Tibial nerve (tissue), 4 donors: ENCODE results near the gene CORO2B.

ENCODE experiments used
- CTCF ChIP-seq, 5 experiments: fragments of 200-600 bp in 3 of 5; fragments of 450-650 bp in 2 of 5; sonication (generic) in 3 of 5; IDR thresholded peaks; one replicate each; pipeline ENCODE4 v1.5.1; 2016 to 2019; ENCODE audit warnings: antibody characterized with exemption in 5 of 5, mild to moderate bottlenecking in 3 of 5, moderate library complexity in 2 of 5
- EP300 ChIP-seq, 2 donors: sonication (generic); formaldehyde crosslinking; IDR thresholded peaks; one replicate each; pipeline ENCODE4 v1.6.1; 2017; ENCODE audit warnings: antibody characterized with exemption in 2 of 2, mild to moderate bottlenecking in 1 of 2

- TF ChIP-seq CTCF (IDR thresholded peaks at IDR 0.05) (no peak), EP300 (IDR thresholded peaks at IDR 0.05) (no peak)
Measured at GRCh38 chr15:68663526-68663925, 84.7 kb downstream of the CORO2B start.
